ENCODE data around the gene IZUMO2. TPM values are rescaled to one million over a fixed set of nuclear protein-coding genes. Genes with fewer than 3 reads are reported as not detected.

The IZUMO2 gene
- polyA plus RNA-seq (ENCODE audit: insufficient read length): not detected

DNA sequence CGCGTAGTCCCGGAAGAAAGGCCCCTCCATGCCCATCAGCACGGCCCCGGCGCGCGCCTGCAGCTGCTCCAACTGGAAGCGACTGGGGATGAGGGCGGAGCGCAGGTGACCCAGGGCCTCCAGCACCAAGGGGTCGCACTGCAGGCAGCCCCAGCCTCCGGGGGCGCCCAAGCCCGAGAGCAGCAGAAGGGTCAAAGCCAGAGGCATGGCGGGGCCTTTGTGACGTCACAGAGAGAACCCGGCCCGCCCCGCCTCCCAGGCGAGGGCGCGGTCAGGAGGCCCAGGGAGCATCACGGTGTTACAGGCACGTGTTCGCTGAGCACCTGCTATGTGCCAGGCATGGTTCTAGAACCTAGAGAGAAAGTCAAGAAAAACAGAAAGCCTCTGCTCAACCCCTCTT is at the start of gene IZUMO2:
Gene IZUMO2 (minus strand): TSS at position 294 of the 400 bp plus-strand sequence. CDS start 87 bp downstream, at position 207.
- DNase-seq (ENCODE audit: low read depth): no peak

GRCh38 chr19:50210425-50210824 is 47.3 kb upstream of the IZUMO2 start:
- no peak for DNase-seq (ENCODE audit: low read depth)

DNA sequence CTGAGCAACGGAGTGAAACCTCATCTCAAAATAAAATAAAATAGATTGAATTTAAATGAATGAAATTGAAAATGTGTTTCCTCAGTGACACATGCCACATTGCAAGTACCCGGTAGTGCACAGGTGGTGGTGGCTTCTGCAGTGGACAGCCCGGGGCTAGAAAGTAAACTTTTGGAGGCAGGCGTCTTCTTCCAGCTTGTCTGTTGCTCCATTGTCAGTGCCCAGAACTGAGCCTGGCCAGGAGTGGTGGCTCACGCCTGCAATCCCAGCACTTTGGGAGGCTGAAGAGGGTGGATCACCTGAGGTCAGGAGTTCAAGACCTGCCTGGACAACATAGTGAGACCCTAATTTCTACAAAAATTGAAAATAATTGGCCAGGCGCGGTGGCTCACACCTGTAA is 46.0 kb upstream of the IZUMO2 start:
- no peak for DNase-seq (ENCODE audit: low read depth)

DNA sequence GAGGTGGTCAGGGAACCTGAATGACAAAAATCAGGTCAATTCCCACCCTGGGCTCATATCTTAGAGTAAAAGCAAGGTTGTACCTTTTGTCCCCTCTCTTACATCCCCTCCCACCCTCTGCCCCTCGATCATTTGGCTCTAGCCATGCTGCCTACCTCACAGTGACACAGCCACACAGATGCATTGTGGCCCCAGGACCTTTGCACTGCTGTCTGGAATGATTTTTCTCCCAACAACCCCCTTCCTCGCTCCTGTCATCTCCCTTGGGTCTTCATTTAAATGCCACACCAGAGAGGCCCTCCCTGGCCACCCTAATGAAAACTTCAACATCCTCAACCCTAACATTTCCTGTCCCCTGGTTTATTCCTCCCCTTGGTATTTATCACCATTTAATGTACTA is 44.6 kb upstream of the IZUMO2 start:
- DNase-seq (ENCODE audit: low read depth): no peak

- no peak for DNase-seq (ENCODE audit: low read depth)
Measured at GRCh38 chr19:50206191-50206590, 43.1 kb upstream of the IZUMO2 start.

GRCh38 chr19:50205681-50206138 is 42.6 kb upstream of the IZUMO2 start:
- DNase-seq (ENCODE audit: low read depth): no peak

DNA sequence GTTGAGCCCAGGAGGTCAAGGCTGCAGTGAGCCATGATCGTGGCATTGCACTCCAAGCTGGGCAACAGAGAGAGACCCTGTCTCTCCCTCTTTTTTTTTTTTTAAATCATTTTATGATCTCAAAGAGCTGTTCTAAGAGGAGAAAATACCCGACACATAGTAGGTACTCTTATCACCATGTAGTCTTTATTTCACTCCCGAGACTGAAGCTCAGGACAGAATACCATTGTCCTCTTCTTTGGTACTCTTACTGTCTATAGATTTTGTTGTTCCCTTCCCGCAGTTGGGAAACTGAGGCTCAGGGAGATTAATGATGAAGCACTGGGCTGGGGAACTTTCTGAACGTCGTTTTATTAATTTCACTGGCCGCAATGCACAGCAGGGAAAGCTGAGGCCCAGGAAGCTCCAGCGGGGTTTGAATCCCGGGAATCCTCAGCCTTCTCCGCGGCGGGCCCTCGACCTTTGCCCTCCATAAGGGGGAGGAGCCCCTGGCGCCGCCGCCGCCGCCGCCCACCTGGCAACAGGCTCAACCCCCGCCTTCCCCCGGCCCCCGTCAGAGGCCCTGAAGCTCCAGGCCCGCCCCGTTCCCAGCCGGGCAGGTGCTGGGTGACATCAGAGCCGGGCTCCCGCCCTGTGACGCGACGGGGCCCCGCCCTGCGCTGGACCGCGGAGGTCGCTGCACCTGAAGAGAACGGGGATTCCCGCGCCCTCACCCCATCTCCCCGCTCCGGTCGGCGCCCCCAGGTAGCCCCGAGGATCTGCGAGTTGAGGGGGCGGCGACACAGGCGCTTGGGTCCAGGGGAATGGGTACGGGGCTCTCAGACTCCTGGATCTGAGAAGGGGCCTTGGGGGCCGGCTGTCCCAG is 42.0 kb upstream of the IZUMO2 start:
- no peak for DNase-seq (ENCODE audit: low read depth)

DNA sequence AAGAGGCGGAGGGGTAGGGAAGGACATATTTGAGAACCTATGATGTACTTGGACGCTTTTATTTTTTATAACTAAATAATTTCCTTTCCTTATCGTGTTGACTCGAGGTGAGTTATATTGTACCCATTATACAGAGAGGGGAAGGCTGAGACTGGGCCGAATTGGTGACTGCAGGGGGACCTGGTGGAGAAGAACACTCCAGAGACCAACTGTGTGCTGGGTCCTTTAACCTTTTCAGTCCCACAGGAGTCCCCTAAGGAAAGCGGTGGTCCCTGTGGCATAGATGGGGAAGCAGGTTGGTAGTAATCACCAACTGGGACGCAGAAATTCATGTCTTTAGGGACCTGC is 41.0 kb upstream of the IZUMO2 start:
- DNase-seq (ENCODE audit: low read depth): no peak

GRCh38 chr19:50203281-50204080 is 40.4 kb upstream of the IZUMO2 start, which contains the start of gene MYH14:
Gene MYH14 (plus strand): TSS chr19:50203622. CDS start chr19:50210366, 6,744 bp downstream.
- DNase-seq (ENCODE audit: low read depth): no peak

- DNase-seq (ENCODE audit: low read depth): no peak
Measured at GRCh38 chr19:50202962-50203280, 39.8 kb upstream of the IZUMO2 start.

- no peak for DNase-seq (ENCODE audit: low read depth)
Measured at GRCh38 chr19:50202386-50202785, 39.3 kb upstream of the IZUMO2 start.

GRCh38 chr19:50199259-50199555 is 36.1 kb upstream of the IZUMO2 start:
- DNase-seq (ENCODE audit: low read depth): no peak

DNA sequence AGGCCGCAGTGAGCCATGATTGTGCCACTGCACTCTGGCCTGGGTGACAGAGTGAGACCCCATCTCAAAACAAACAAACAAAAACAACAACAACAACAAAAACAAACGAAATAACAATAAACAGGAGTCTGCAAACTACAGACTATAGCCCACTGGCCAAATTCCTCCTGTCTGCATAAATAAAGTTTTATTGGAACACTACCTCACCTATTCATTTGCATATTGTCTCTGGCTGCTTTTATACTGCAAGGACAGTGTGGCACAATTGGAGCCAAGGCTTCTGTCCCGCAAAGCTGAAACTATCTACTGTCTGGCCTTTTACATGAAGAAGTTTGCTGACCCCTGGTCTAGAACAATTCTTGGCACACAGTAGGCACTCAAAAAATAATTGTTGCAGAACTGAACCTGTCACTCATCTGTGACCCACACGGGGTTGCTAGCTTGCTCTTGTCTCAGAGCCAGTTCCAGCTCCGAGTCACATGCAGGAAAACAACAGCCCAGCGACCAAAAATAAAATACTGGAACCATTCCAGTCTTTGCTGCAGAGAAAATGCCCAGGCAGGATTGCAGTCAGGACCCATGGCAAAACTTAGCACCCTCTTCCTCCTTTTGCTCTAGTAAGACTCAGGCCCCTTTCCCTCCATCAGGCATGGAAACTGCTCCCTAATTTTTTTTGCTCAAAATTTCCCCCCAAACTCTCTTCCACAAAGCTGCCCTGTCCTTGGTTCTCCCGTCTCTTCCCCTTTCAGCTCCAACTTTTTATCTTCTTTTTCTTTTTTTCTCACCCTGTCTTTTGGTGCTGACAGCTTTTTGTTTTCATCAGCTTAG is 35.6 kb upstream of the IZUMO2 start:
- no peak for DNase-seq (ENCODE audit: low read depth)

DNA sequence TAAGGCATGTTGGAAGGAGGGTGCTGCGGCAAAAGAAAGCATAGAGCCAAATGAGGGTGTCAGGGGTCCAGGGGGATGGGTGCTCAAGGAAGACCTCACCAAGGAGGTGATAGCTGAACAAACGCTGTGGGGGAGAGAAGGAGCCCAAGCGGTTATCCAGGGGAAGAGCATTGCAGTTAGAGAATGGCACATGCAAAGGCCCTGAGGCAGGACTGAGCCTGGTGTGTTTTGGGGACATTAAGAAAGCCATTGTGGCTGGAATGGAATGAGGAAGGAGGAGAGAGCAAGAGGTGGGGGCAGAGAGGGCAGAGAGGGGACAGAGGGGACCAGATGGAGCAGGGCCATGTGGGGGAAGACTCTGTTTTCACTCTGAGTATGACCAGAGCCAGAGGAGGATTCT is 34.3 kb upstream of the IZUMO2 start:
- DNase-seq (ENCODE audit: low read depth): no peak

DNA sequence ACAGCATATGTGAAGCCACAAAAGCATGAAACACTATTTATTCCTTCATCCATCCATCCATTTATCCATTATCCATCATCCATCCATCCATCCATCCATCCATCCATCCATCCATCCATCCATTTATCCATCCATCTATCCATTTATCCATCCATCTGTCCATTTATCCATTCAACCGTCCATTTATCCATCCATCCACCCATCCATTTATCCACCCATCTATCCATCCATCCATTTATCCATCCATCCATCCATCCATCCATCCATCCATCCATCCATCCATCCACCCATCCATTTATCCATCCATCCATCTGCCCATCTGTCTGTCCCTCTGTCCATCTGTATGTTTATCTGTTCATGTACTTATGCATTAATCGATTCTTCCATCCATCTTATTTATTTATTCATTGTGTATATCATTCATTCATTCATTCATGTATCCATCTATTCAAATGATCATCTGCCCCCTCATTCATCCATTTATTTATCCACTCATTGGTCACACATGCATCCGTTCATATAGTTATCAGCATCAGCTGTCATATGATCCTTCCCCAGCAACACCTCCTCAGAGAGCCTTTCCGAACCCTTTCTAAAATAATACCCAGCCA is 33.3 kb upstream of the IZUMO2 start:
- DNase-seq (ENCODE audit: low read depth): no peak

GRCh38 chr19:50195224-50195623 is 32.1 kb upstream of the IZUMO2 start:
- DNase-seq (ENCODE audit: low read depth): no peak

DNA sequence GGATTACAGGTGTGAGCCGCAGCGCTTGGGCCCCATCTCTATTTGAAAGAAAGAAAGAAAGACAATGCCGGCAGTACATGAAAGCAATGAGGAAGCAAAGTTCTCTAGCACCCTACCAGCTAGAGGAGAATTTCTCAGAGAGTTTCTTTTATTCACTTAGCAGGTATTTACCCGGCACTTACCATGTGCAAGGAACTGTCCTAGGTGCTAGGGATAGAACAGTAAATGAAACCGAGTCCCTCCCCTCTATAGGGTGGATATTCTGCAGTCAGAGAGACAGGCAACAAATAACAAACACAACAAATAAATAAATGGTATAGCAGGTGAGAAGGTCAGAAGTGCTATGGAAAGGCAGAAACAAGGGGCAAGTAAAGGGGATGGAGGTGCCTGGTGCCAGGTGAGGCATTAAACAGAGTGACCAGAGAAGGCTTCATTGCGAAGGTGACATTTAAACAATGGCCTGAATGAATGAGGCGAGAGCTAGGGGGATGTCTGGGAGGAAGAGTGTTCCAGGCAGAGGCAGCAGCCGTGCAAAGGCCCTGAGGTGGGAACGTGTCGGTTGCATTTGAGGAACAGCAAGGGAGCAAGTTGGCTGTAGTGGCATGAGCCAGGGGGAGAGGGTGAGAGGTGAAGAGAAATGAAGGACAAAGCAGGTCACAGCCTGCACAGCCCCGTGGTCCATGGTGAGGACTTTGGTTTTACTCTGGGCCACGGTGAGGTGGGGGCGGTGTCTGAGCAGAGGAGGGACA is 29.6 kb upstream of the IZUMO2 start:
- DNase-seq (ENCODE audit: low read depth): no peak

- no peak for DNase-seq (ENCODE audit: low read depth)
Measured at GRCh38 chr19:50191216-50191615, 28.1 kb upstream of the IZUMO2 start.

DNA sequence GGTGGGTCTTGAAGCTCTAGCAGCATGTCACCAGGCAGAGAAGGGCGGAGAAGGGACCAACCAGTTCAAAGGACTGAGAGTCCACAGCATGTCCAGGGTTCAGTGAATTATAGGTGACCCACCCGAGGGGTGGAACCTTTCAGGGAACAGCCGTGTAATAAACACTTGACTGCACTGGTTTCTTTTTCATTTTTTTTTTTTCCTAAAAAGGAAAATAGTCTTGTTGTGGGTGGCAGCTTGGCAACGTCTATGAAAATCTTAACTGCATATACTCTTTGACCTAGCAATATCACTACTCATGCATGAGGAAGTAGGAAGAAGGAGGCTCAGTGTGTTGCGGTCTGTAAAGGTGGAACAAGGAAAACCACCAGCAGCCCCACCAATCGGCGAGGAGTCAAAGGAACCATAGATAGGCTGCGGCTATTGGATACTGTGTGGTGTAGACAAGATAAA is 27.4 kb upstream of the IZUMO2 start:
- DNase-seq (ENCODE audit: low read depth): no peak

- DNase-seq (ENCODE audit: low read depth): no peak
Measured at GRCh38 chr19:50189331-50189730, 26.2 kb upstream of the IZUMO2 start.

GRCh38 chr19:50187937-50188336 is 24.9 kb upstream of the IZUMO2 start:
- DNase-seq (ENCODE audit: low read depth): no peak

All from forelimb muscle (tissue), 1 donor.